ENCODE results near the gene ZEB2.
"Not testable (repeated sequence)": the region's sequence is repeated elsewhere in the genome, so short reads cannot be mapped to it uniquely, and the experiment has no call there.

Gene ZEB2

GRCh38 chr2:144374163-144374661 lies 145.7 kb downstream of the ZEB2 start:
- peak; percentile 53 for DNase-seq (ENCODE audit: low read depth)

GRCh38 chr2:144372410-144373080 lies 147.4 kb downstream of the ZEB2 start:
- no peak overlapping the region for H3K4me3 ChIP-seq (ENCODE audit: control insufficient read depth, low read depth, low read length)
- TF ChIP-seq CTCF (conservative IDR thresholded peaks at IDR 0.05; ENCODE audit: control insufficient read depth, insufficient read depth, low read depth, low read length) = no peak
- DNase-seq (ENCODE audit: low read depth) = peak; percentile 44

More at GRCh38 chr2:144374163-144374661, 145.7 kb downstream of the ZEB2 start:
- no peak overlapping the region for H3K4me3 ChIP-seq (ENCODE audit: control insufficient read depth, low read depth, low read length)
- no peak for TF ChIP-seq CTCF (conservative IDR thresholded peaks at IDR 0.05; ENCODE audit: control insufficient read depth, insufficient read depth, low read depth, low read length)

- H3K4me3 ChIP-seq (ENCODE audit: control insufficient read depth, low read depth, low read length) = no peak overlapping the region
- no peak for DNase-seq (ENCODE audit: low read depth)
- no peak for TF ChIP-seq CTCF (conservative IDR thresholded peaks at IDR 0.05; ENCODE audit: control insufficient read depth, insufficient read depth, low read depth, low read length)
These were observed 148.9 kb downstream of the ZEB2 start for GRCh38 chr2:144370937-144371584.

- DNase-seq (ENCODE audit: low read depth) = no peak
- TF ChIP-seq CTCF (conservative IDR thresholded peaks at IDR 0.05; ENCODE audit: control insufficient read depth, insufficient read depth, low read depth, low read length) = no peak
- no peak overlapping the region for H3K4me3 ChIP-seq (ENCODE audit: control insufficient read depth, low read depth, low read length)
These were observed 150.5 kb downstream of the ZEB2 start for GRCh38 chr2:144369416-144369815.

- no peak for TF ChIP-seq CTCF (conservative IDR thresholded peaks at IDR 0.05; ENCODE audit: control insufficient read depth, insufficient read depth, low read depth, low read length)
- no peak for DNase-seq (ENCODE audit: low read depth)
- H3K4me3 ChIP-seq (ENCODE audit: control insufficient read depth, low read depth, low read length) = no peak overlapping the region
These were observed 153.0 kb downstream of the ZEB2 start for GRCh38 chr2:144366825-144367429.

GRCh38 chr2:144364944-144365738 lies 154.8 kb downstream of the ZEB2 start:
- peak; percentile 77 for DNase-seq (ENCODE audit: low read depth)

GRCh38 chr2:144364247-144364646 lies 155.7 kb downstream of the ZEB2 start:
- H3K4me3 ChIP-seq (ENCODE audit: control insufficient read depth, low read depth, low read length); DNase-seq (ENCODE audit: low read depth): not testable (repeated sequence)

More at GRCh38 chr2:144364944-144365738, 154.8 kb downstream of the ZEB2 start:
- H3K4me3 ChIP-seq (ENCODE audit: control insufficient read depth, low read depth, low read length) = no peak overlapping the region
- no peak for TF ChIP-seq CTCF (conservative IDR thresholded peaks at IDR 0.05; ENCODE audit: control insufficient read depth, insufficient read depth, low read depth, low read length)

Measured in fibroblast of mammary gland (primary cell).